Activated CD4-positive, alpha-beta memory T cell treated with anti-CD3 and anti-CD28 coated beads, Interleukin-2, amount 10 ng/mL, durations not matched to agents 7 days and 5 days (primary cell): ENCODE results near the gene TBC1D22B. TPM values are rescaled to one million over a fixed set of nuclear protein-coding genes. Genes with fewer than 3 reads are reported as not detected.
A peak's percentile ranks its signal among the peaks of the same experiment; 100 is the strongest.

ENCODE experiments used
- CTCF ChIA-PET: fragments of 350-600 bp; sonication (Branson Sonifier 250); formaldehyde crosslinking; loops from one replicate; lab custom pipeline; 2021; ENCODE audit warnings: antibody characterized with exemption, inconsistent platforms; lab: Charles Lee
- POLR2A ChIA-PET: fragments of 350-600 bp; sonication (Branson Sonifier 250); formaldehyde crosslinking; loops from one replicate; lab custom pipeline; 2021; ENCODE audit warnings: antibody characterized with exemption; lab: Charles Lee
- DNase-seq: peaks from one replicate; pipeline ENCODE4 v3.0.0-alpha.2; 2020
- H3K27ac Mint-ChIP-seq: one replicate; pipeline ENCODE4 v1.8.0; 2021; ENCODE audit warnings: mild to moderate bottlenecking, mixed read lengths
- H3K27me3 Mint-ChIP-seq: one replicate; pipeline ENCODE4 v1.8.0; 2021; ENCODE audit warnings: mixed read lengths
- H3K36me3 Mint-ChIP-seq: one replicate; pipeline ENCODE4 v1.8.0; 2021; ENCODE audit warnings: low read depth, mixed read lengths
- H3K4me1 Mint-ChIP-seq: one replicate; pipeline ENCODE4 v1.8.0; 2021; ENCODE audit warnings: mixed read lengths
- H3K4me3 Mint-ChIP-seq: one replicate; pipeline ENCODE4 v1.8.0; 2021; ENCODE audit warnings: mild to moderate bottlenecking, mixed read lengths
- H3K9me3 Mint-ChIP-seq: one replicate; pipeline ENCODE4 v1.8.0; 2021; ENCODE audit warnings: mixed read lengths
- total RNA-seq, 2 experiments: library from RNA; stranded (reverse); gene quantifications; one replicate each; pipeline ENCODE4 v1.2.3, GENCODE V29; 2021

Gene TBC1D22B
- total RNA-seq, 2 experiments from 2014 or later: 16.5 TPM

DNA sequence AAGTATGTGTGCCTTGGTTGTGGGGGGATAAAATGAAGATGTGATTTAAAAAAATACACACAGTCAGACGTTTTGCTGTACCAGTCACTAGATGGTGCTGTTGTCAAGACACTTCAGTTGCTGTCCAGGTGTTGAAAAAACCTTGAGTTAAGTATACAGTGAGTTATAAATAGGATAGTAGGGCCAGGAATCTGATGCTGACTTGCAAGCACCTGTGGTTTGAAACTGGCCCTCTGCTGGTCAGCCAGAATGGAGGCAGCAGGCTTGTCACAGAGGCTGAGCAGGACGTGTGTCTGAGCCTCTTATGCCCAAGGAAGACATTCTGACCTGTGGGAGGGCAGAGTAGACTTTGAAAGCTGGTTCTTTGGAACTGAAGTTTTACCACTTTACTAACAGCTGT lies 124.0 kb downstream of the TBC1D22B start:
- H3K27me3 Mint-ChIP-seq: no peaks in the 10 kb centered on the region
- H3K27ac Mint-ChIP-seq: no peak overlapping the region
- CTCF ChIA-PET: interaction anchor here (0.6 to 2.2 kb wide), 10 partner anchors 8 to 374 kb away, joined by 3 to 12 read pairs (median 4); no protein-coding TSS in a partner anchor
- POLR2A ChIA-PET: no interaction called here
- no peaks in the 10 kb centered on the region for H3K4me1 Mint-ChIP-seq
- peaks cover 36% of the 10 kb centered on the region for H3K36me3 Mint-ChIP-seq
- no peak overlapping the region for H3K4me3 Mint-ChIP-seq
- H3K9me3 Mint-ChIP-seq: no peaks in the 10 kb centered on the region
- peak; percentile 34 for DNase-seq

Other genes starting within 250 kb of the TBC1D22B start
- 100 to 1,000 TPM; 497 to 505 TPM for gene PIM1, start 87.6 kb upstream of the TBC1D22B start, total RNA-seq
- gene TMEM217, start 372 bp downstream of the TBC1D22B start, total RNA-seq: 1 to 10 TPM; 1.6 to 2.1 TPM
- gene RNF8, start 96.2 kb downstream of the TBC1D22B start, total RNA-seq: 10 to 100 TPM; 23.5 to 24.0 TPM
- 10 to 100 TPM; 97.7 to 99.7 TPM for gene CMTR1, start 175.4 kb downstream of the TBC1D22B start, total RNA-seq
- gene CCDC167, start 242.1 kb downstream of the TBC1D22B start, total RNA-seq: 10 to 100 TPM; 52.2 to 55.0 TPM